IMR-90 (cell line): ENCODE measurements around the gene RNF182. TPM values are rescaled to one million over a fixed set of nuclear protein-coding genes. Genes with fewer than 3 reads are reported as not detected.

ENCODE experiments used
- ATAC-seq: fragments of 200-7000 bp; cut with Tn5 transposase; 2 replicates; pipeline ENCODE4 v1.9.1; 2020; ENCODE audit warnings: low read depth, mild to moderate bottlenecking, moderate library complexity
- BruUV-seq: library from RNA; stranded (reverse); fragments of 400-500 nt; replicated peaks from 2 replicates; lab custom pipeline; 2021; lab: Mats Ljungman, UMichigan
- CTCF ChIA-PET: fragments of 300-600 bp; formaldehyde crosslinking; extraction: SDS; loops from one replicate; lab custom pipeline; 2021; ENCODE audit warnings: antibody characterized with exemption; lab: Yijun Ruan, JAX
- POLR2A ChIA-PET: fragments of 300-600 bp; sonication (Branson Sonifier 250); formaldehyde crosslinking; loops from one replicate; lab custom pipeline; 2022; ENCODE audit warnings: antibody characterized with exemption; ENCODE audit not compliant: unreplicated experiment; lab: Charles Lee
- DNase-seq: peaks from one replicate; pipeline ENCODE4 v3.0.0; 2013
- H2AFZ ChIP-seq: replicated peaks from 2 replicates; pipeline ENCODE3; 2013; ENCODE audit warnings: low read length, mild to moderate bottlenecking; ENCODE audit not compliant: poor library complexity
- H2AK5ac ChIP-seq: 2 replicates; pipeline ENCODE4 v1.6.1; 2013; ENCODE audit warnings: low read depth, low read length, inconsistent platforms
- H2AK9ac ChIP-seq: replicated peaks from 2 replicates; pipeline ENCODE3; 2013; ENCODE audit warnings: mild to moderate bottlenecking, low read depth, low read length, moderate library complexity; ENCODE audit not compliant: poor library complexity
- H2BK120ac ChIP-seq: 2 replicates; pipeline ENCODE4 v1.6.1; 2013; ENCODE audit warnings: low read depth, low read length, inconsistent platforms
- H2BK15ac ChIP-seq: 3 replicates; pipeline ENCODE4 v1.6.1; 2013; ENCODE audit warnings: low read depth, low read length, inconsistent platforms
- H2BK20ac ChIP-seq: 2 replicates; pipeline ENCODE4 v1.6.1; 2013; ENCODE audit warnings: low read depth, mild to moderate bottlenecking, inconsistent platforms, low read length, moderate library complexity
- H2BK5ac ChIP-seq: 2 replicates; pipeline ENCODE4 v1.6.1; 2013; ENCODE audit warnings: mild to moderate bottlenecking, low read depth, low read length, inconsistent platforms; ENCODE audit not compliant: poor library complexity, severe bottlenecking
- H3K14ac ChIP-seq: replicated peaks from 2 replicates; pipeline ENCODE4 v1.6.1; 2013; ENCODE audit warnings: low read depth, low read length, inconsistent platforms
- H3K18ac ChIP-seq: 2 replicates; pipeline ENCODE4 v1.6.1; 2013; ENCODE audit warnings: low read depth, low read length, control low read depth
- H3K23ac ChIP-seq: 2 replicates; pipeline ENCODE4 v1.6.1; 2013; ENCODE audit warnings: low read depth, low read length, inconsistent platforms
- H3K27ac ChIP-seq: 2 replicates; pipeline ENCODE4 v1.5.1; 2013; ENCODE audit warnings: mild to moderate bottlenecking, control low read depth, low read length; ENCODE audit not compliant: insufficient read depth
- H3K27me3 ChIP-seq: 2 replicates; pipeline ENCODE4 v1.6.1; 2013; ENCODE audit warnings: low read length; ENCODE audit not compliant: control insufficient read depth, insufficient read depth
- H3K36me3 ChIP-seq: 2 replicates; pipeline ENCODE4 v1.6.1; 2013; ENCODE audit warnings: low read length, mixed read lengths; ENCODE audit not compliant: control insufficient read depth, insufficient read depth
- H3K4ac ChIP-seq: 2 replicates; pipeline ENCODE4 v1.6.1; 2013; ENCODE audit warnings: low read depth, low read length, inconsistent platforms
- H3K4me1 ChIP-seq: 2 replicates; pipeline ENCODE4 v1.6.1; 2013; ENCODE audit warnings: low read length, mixed read lengths; ENCODE audit not compliant: control insufficient read depth, insufficient read depth
- H3K4me2 ChIP-seq: 2 replicates; pipeline ENCODE4 v1.6.1; 2013; ENCODE audit warnings: low read depth, mild to moderate bottlenecking, control low read depth, low read length, moderate library complexity
- H3K4me3 ChIP-seq: 2 replicates; pipeline ENCODE4 v1.5.1; 2013; ENCODE audit warnings: low read depth, mild to moderate bottlenecking, control low read depth, low read length, moderate library complexity; ENCODE audit not compliant: insufficient read depth
- H3K56ac ChIP-seq: 2 replicates; pipeline ENCODE4 v1.6.1; 2013; ENCODE audit warnings: low read length, inconsistent platforms; ENCODE audit not compliant: insufficient read depth; ENCODE audit errors: extremely low read depth
- H3K79me1 ChIP-seq, 2 experiments: 2 replicates each; pipeline ENCODE4 v1.6.1; 2013; ENCODE audit warnings: low read length in 2 of 2, inconsistent platforms in 1 of 2, low read depth in 1 of 2
- H3K9ac ChIP-seq: 2 replicates; pipeline ENCODE4 v1.6.1; 2013; ENCODE audit warnings: low read depth, low read length, control low read depth
- H3K9me1 ChIP-seq: 2 replicates; pipeline ENCODE4 v1.6.1; 2013; ENCODE audit warnings: low read length, inconsistent platforms; ENCODE audit not compliant: insufficient read depth
- H3K9me3 ChIP-seq: 2 replicates; pipeline ENCODE4 v1.6.1; 2013; ENCODE audit warnings: low read length; ENCODE audit not compliant: control insufficient read depth, insufficient read depth
- H4K20me1 ChIP-seq: 2 replicates; pipeline ENCODE4 v1.6.1; 2013; ENCODE audit warnings: low read length, inconsistent platforms; ENCODE audit not compliant: insufficient read depth
- H4K5ac ChIP-seq: 2 replicates; pipeline ENCODE4 v1.6.1; 2013; ENCODE audit warnings: mild to moderate bottlenecking, low read depth, low read length, control low read depth
- H4K8ac ChIP-seq, 2 experiments: 2 replicates each; pipeline ENCODE4 v1.6.1; 2013; ENCODE audit warnings: low read depth in 2 of 2, low read length in 2 of 2, control low read depth in 1 of 2, inconsistent platforms in 1 of 2
- H4K91ac ChIP-seq: 2 replicates; pipeline ENCODE4 v1.6.1; 2013; ENCODE audit warnings: low read depth, low read length, inconsistent platforms; ENCODE audit not compliant: insufficient read depth
- BHLHE40 ChIP-seq: fragments of 150-350 bp; IDR thresholded peaks from 2 replicates; pipeline ENCODE4 v1.6.1; 2016; ENCODE audit warnings: mild to moderate bottlenecking, low read depth, low read length
- ELK1 ChIP-seq: fragments of 150-350 bp; IDR thresholded peaks from 2 replicates; pipeline ENCODE4 v1.6.1; 2016; ENCODE audit warnings: low read depth, mild to moderate bottlenecking, low read length, moderate library complexity, borderline replicate concordance
- FOS ChIP-seq: fragments of 150-350 bp; IDR thresholded peaks from 2 replicates; pipeline ENCODE4 v1.6.1; 2016; ENCODE audit warnings: low read depth, low read length
- MAFK ChIP-seq: IDR thresholded peaks from 2 replicates; pipeline ENCODE4 v1.6.1; 2012; ENCODE audit warnings: low read depth, low read length, improper control_type of control experiment
- POLR2A ChIP-seq: IDR thresholded peaks from 2 replicates; pipeline ENCODE4 v1.6.1; 2012; ENCODE audit warnings: mild to moderate bottlenecking, low read depth, low read length
- RCOR1 ChIP-seq: IDR thresholded peaks from 2 replicates; pipeline ENCODE4 v1.6.1; 2012; ENCODE audit warnings: mild to moderate bottlenecking, low read length, improper control_type of control experiment; ENCODE audit not compliant: insufficient replicate concordance
- USF2 ChIP-seq: fragments of 150-350 bp; IDR thresholded peaks from 2 replicates; pipeline ENCODE4 v1.6.1; 2017; ENCODE audit warnings: mild to moderate bottlenecking, antibody characterized with exemption, low read length, low read depth
- WGBS, 2 experiments: methylation state at CpG; one replicate each; pipeline versions ENCODE4 v1.1.5 to v1.1.7; 2013; ENCODE audit warnings: missing lambda C conversion rate in 2 of 2; ENCODE audit not compliant: insufficient read length in 1 of 2; ENCODE audit errors: extremely low coverage in 2 of 2; 5-methylcytosine and 5-hydroxymethylcytosine counted together
- dilution Hi-C: fragments of 300-500 bp; cut with HindIII; formaldehyde crosslinking; loops from one replicate; pipeline ENCODE4 v1.14.3; 2018; ENCODE audit warnings: low sequenced_read_pairs; ENCODE audit not compliant: unreplicated experiment
- in situ Hi-C: fragments of 300-500 bp; cut with MboI; formaldehyde crosslinking; loops from 3 replicates; pipeline ENCODE4 v1.14.3; 2019; ENCODE audit warnings: low sequenced_read_pairs, inconsistent platforms, mixed read lengths
- intact Hi-C: fragments of 100-400 bp; cut with micrococcal nuclease; formaldehyde crosslinking; loops from 2 replicates; pipeline ENCODE4 v1.10.0; 2022
- polyA plus RNA-seq, 3 experiments: library from polyadenylated mRNA; depleted of rRNA; stranded (reverse); fragments of >200 nt; gene quantifications; 2 replicates each; pipeline ENCODE4 v1.2.3, GENCODE V29; 2012; ENCODE audit warnings: low replicate concordance in 1 of 3
- total RNA-seq: library from RNA; depleted of rRNA; stranded (reverse); fragments of >200 nt; gene quantifications from 2 replicates; pipeline ENCODE4 v1.2.3, GENCODE V29; 2012

RNF182 gene
- total and polyA plus RNA-seq, 2 of the 4 experiments (the other 2 are of a cell fraction): 4.1 to 9.1 TPM

GRCh38 chr6:13979284-13980171, 54.8 kb downstream of the RNF182 start:
- BruUV-seq: no TSS peak
- Histone ChIP-seq H3K27me3 (no peaks in the 10 kb centered on the region), H2AK9ac (no peak overlapping the region), H3K9ac (no peak overlapping the region), H3K4ac (no peak overlapping the region), H3K36me3 (peaks cover 6% of the 10 kb centered on the region; the same call in 1 of the 2 replicates), H3K4me3 (no peak overlapping the region), H2BK20ac (no peak overlapping the region), H3K4me2 (no peak overlapping the region), H4K5ac (no peak overlapping the region), H3K18ac (no peak overlapping the region), H3K27ac (no peak overlapping the region), H2BK5ac (no peak overlapping the region), H3K4me1 (peaks cover 2% of the 10 kb centered on the region; the same call in 1 of the 2 replicates), H3K14ac (no peak overlapping the region), H3K56ac (no peak overlapping the region), H4K20me1 (no peaks in the 10 kb centered on the region), H3K9me3 (no peaks in the 10 kb centered on the region), H4K91ac (no peak overlapping the region), H2BK15ac (no peak overlapping the region), H2AFZ (no peak overlapping the region), H2AK5ac (no peak overlapping the region), H3K23ac (no peak overlapping the region), H4K8ac (no peak overlapping the region), H3K79me1 (peaks cover 0 to 5% of the 10 kb centered on the region in 2 experiments; a peak in 2 of 4 replicates), H3K9me1 (peaks cover 1% of the 10 kb centered on the region; the same call in 1 of the 2 replicates), H2BK120ac (no peak overlapping the region)
- 100% methylated on average over 1 of the region's 9 CpGs for WGBS, 2 experiments
- TF ChIP-seq USF2 (no peak), POLR2A (no peak), RCOR1 (no peak), MAFK (no peak), BHLHE40 (no peak), ELK1 (no peak), FOS (no peak)
- CTCF ChIA-PET: no interaction called here
- DNase-seq (no peak), ATAC-seq (no peak)
- POLR2A ChIA-PET: no interaction called here
- intact Hi-C loops: no loop called here
- dilution Hi-C loops: no loop called here
- in situ Hi-C loops: no loop called here
